DMS153 (cell line): ENCODE data around the gene GTF2IRD1.
"Not testable (repeated sequence)": the region's sequence is repeated elsewhere in the genome, so short reads cannot be mapped to it uniquely, and the experiment has no call there.

Source experiments
- DNase-seq: peaks from one replicate; lab custom pipeline; 2025; lab: John Stamatoyannopoulos, UW

GTF2IRD1 gene

DNA sequence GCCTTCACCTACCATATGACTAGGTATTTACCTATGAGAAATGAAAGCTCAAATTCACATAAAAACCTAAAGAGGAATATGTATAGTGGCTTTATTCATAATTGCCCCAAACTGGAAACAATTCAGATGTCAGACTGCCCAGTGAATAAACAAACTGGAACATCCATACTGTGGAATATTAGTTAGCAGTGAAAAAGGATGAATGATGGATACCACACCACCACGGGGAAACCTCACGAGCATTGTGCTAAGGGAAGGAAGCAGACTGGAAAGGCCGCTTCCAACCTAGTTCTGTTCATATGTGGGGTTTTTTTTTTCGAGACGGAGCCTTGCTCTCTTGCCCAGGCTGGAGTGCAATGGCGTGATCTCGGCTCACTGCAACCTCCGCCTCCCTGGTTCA lies 16.8 kb downstream of the GTF2IRD1 start:
- no peak for DNase-seq

DNA sequence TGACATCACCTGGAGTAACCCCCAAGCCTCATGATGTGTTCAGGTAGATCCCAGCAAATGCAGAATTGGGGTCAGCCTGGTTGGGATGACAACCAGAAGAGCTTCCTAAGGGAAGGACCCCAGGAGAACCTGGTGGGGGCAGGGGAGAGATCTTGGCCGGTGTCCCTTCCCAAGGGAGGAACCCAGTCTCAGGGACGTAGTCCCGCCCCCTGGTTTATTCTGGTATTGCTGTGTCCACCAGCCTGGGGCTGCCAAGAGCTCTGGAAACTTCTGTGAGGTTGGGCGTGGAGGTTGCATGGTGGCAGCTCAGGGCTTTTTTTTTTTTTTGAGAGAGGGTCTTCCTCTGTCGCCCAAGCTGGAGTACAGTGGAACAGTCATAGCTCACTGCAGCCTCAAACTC lies 19.4 kb downstream of the GTF2IRD1 start:
- no peak for DNase-seq

DNA sequence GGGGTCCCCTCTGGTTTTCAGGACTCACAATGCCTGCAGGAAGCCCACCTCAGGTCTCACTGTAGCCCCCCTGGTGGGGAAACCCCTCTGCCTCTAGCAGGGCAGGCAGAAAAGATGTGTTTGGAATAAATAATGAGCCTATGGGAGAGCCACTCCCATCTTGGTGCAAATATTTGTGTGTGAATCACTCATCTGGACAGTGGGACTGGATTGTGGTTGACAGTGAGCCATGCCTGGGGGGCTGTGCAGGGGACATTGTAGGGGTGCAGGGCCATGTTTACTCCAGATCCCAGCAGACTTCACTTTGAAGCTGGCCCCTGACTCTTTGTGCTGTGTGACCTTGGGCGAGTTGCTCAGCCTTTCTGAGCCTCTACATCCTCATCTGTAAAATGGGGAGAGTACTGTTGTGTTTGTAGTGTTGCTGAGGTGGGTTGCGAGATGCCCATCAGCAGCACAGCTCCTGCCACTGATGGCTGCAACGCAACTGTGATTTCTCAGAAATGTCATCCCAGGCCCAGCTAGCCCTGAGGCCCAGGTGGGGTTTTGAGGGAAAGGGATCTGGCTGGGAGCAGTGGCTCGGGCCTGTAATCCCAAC lies 20.7 kb downstream of the GTF2IRD1 start:
- no peak for DNase-seq

DNA sequence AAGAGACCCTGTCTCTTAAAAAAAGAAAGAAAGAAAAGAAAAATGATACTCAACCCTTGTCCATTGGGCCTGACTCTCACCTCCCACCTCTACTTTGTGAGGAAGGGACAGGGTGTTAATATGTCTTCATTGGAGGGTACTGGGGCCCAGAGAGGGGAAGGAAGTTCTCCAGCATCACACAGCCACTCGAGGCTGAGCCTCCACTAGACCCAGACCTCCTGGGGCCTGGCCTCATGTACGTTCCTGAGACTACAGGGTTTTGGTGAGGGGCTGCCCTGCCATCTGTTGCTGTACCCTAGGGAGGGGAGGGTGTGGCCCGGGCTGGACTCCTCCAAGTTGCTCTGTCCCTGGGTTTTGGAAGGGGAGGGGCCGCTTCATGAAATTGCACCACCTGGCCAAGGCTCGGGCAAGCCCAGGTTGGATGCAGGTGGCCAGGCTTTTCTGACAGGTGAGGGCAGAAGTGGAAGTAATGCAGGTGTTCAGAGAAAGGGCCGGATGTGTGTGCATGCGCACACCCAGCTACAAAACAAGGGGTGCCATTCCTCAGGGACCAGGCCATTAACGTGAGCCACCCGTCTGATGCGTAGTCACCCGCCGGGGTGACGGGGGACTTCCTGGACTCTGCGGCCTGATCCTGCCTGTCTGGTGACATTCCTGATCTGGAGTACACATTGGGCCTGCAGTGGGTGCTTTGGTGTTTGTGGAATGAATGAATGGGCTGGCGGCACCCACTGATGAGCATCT lies 21.7 kb downstream of the GTF2IRD1 start:
- peak; percentile 97 for DNase-seq

DNA sequence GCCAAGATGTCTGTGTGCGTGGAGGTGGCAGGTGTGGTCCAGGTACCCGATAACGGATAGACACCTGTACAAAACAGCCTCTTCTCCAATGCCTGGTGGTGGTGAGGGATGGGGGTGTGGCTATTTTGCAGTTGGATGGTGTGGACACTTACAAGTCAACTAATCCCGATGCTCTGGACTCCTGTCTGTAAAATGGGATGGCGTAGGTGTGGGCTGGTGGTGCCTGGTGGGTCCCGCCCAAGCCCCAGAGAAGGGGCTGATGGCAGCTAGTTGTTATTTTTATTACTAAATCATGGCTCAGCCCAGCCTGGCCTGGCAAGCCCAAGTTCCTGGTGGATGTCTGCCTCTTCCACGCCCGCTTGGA lies 22.3 kb downstream of the GTF2IRD1 start:
- DNase-seq = no peak

DNA sequence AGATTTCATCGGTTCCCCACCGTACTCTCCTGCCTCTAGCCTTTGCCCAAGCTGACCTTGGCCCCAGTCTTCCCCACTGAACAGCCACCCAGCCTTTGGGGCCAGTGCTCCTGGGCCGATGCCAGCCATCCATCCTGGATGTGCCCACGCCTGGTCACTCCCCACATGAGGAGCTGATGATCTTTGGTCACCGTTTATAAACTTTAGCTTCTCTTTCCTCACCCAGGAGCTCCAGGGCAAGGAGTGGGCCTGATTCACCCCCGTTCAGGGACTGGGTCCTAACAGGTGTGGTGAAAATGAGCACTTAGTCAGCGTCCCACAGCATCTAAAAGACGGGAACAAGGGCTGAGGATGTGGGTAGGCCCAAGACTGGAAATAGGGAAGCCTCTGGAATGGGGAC lies 22.9 kb downstream of the GTF2IRD1 start:
- no peak for DNase-seq

DNA sequence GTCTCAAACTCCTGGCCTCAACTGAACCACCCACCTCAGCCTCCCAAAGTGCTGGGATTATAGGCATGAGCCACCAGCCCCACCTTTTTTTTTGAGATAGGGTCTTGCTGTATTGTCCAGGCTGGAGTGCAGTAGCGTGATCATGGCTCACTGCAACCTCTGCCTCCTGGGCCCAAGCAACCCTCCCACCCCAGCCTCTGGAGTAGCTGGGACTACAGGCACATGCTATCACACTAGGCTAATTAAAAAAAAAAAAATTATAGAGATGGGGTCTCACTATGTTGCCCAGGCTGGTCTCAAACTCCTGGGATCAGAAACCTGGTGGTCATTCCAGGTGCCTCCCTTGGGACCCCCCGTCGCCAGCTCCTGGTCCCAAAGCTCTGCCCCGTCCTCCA lies 25.0 kb downstream of the GTF2IRD1 start:
- no peak for DNase-seq

DNA sequence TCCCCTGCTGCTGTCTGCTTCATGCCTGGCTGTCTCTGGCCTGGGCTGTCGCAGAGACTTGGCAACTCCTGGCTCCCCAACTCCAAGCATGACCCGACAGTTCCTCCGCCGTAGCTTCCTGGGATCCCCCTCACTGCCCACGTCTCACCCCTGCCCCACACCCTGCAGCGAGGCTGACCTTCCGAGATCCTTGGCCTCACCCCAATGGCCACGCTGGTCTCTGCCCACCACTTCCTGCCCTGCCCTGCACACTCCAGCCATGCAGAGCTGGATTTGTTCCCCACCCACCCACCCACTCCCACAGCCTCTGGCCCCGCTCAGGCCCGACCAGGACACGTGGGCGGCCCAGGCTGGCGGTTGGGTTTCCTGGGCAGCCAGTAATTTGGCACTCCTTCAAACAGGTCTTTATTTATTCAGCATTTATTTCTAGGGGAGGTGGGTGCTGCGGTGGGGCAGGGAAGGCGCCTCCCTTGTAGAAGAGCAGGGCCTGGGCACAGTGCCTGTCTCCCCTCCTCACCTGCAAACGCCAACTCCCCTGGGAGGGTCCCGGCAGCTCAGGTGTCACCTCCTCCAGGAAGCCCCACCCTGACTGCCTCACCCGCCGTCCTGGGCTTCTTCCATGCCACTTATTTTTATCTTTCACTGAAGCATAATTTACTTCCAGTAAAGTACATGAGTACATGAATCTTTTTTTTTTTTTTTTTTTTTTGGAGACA lies 25.5 kb downstream of the GTF2IRD1 start:
- peak; percentile 84 for DNase-seq

DNA sequence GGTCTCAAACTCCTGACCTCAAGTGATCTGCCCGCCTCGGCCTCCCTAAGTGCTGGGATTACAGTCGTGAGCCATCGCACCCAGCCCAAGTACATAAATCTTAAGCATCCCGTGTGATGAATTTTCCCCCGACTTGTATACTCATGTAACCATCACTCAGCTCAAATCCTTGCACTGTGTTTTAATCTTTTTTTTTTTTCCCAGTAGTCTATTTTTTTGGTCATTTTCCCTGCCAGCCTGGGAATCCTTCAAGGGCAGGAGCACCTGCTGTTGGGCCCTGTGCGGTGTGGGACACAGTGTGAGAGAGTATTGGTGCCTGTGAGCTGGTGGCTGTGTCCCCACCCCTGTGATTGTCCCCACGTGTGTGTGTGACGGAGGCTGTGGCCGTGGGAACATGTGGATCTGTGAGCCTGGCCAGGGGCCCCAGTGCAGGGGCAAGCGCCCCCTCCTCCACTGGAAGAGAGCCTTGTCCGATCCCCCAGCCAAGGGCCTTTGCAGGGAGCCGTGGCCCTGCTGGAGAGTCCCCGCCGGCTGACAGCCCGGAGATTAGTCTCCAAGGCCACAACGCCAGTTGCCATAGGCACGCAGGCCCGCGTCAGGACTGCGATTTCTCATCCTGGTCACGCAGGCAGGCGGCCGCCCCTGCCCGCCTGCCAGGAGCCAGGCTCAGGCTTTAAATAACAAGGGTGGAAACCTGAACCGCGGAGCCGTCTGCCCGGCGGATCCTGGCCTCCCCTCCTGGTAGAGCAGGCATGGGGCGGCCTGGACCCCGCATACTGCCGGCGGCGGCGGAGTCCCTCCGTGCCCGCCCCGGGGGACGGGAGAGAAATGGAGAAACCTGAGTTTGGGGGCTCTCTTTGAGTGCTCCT lies 26.5 kb downstream of the GTF2IRD1 start:
- DNase-seq = peak; percentile 84

DNA sequence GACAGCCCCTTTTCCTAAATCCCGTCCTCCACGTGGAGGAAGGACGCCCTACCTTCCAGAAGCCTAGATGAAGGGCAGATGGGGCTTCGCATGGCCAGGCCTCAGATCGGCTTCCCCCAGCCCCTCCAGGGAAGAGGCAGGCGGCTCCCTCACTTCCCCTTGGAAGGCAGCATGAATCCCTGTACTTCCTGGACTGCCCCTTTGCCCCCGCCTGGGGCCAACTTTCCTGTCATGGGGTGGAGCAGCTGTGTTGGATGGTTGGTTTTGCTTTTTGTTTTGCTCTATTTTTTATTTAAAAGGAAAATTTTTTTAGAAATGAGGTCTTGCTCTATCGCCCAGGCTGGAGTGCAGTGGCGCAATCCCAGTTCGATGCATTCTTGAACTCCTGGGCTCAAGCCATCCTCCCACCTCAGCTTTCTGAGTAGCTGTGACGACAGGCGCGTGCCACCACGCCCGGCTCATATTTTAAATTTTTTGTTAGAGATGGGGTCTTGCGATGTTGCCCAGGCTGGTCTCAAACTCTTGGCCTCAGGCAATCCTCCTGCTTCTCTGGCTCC lies 27.2 kb downstream of the GTF2IRD1 start:
- no peak for DNase-seq

DNA sequence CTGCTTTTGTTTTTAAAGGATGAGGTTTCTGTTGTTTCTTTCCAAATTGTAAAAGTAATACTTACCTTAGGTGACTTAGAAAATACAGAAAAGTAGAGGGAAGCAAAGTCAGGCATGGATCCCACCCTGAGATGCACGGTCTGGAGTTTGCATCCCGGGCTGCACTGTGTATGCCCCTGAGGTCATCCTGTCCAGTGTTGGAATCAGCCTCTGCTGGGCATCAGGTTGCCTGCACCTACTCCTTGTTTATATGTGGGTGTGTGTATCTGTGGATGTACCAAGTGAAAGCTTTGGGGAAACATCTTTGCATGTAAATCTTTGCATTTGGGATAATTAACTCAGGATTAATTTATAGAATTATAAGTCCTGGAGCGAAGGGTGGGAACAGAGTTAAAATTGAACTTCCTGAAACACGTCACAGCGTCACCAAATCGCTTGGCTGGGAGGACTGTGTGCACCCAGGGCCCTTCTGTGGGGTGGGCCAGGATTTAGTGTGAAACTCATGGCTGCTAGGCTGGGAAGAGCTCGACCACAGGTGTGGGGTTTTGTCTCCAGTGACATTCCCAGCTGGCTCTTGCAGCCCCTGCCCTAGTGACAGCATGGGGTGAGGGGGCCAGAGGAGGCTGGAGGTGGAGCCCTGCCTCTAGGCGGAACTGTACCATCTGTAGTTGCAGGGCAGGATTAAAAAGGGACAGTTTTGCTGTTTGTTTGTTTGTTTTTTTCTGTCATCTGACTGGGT lies 27.9 kb downstream of the GTF2IRD1 start:
- DNase-seq = no peak

DNA sequence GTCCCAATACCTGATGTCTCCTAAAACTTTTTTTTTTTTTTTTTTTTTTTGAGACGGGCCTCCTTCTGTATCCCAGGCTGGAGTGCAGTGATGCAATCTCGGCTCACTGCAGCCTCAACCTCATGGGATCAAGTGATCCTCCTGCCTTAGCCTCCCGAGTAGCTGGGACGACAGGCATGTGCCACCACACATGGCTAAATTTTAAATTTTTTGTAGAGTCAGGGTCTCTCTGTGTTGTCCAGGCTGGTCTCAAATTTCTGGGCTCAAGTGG lies 28.4 kb downstream of the GTF2IRD1 start:
- DNase-seq = no peak

DNA sequence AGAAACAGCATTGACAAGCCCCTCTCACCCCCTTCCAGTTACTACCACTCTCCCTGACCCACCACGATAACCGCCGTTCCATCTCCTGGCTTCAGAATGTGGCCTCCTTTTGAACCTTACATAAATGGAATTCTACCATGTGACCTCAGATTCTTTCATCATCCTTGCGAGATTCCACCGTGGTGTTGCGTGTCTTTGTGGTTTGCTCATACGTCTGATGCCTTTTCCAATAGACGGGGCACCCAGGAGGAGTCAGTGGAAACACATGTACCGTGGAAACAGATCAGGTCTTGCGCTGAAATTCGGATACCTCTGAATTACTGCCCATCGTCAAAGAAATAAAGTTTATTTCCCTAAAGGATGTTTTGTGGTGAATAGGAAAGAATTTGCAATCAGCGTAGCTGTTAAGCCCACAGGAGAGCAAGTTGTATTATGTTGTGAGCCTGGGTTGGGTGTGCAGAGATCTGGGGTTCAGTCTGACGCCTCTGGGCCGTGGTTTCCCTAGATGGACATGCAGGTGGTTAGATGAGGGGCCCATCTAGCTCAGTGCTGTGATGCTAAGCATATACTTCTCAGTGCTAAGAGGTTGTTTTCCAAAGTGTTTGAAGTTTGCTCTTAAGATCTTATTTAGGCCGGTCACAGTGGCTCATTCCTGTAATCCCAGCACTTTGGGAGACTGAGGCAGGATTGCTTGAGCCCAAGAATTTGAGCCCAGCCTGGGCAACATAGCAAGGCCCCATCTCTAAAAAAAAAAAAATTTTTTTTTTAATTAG lies 29.1 kb downstream of the GTF2IRD1 start:
- DNase-seq = no peak

DNA sequence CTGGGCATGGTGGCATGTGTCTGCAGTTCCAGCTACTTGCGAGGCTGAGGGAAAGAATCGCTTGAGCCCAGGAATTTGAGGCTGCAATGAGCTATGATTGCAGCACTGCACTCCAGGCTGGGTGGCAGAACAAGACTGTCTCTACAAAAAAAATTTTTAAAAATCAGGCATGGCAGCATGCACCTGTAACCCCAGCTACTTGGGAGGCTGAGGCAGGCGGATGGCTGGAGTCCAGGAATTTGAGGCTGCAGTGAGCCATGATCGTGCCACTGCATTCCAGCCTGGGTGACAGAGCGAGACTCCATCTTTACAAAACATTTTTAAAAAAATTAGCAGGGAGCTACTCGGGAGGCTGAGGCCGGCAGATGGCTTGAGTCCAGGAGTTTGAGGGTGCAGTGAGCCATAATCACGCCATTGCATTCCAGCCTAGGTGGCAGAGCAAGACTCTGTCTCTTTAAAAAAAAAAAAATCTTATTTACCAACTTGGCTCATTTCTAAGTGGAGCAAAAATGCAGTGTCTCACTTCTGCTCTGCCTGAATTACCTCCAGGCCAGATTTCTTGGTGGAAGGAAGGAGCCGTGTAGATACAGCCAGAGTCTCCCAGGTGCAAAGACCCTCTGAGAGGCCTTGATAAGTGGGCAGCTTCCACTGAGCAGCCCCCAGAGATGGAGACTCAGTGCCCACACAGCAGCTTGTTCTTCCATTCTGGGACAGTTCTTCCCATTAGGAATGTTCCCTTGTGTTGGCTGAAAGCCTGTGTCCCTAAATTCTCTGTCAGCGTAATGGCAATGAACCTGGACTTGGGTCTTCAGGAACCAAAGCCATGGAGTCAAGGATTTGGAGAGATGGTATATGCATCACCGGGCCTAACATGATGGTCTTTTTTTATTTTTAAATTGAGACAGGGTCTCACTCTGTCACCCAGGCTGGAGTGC lies 30.0 kb downstream of the GTF2IRD1 start:
- no peak for DNase-seq

DNA sequence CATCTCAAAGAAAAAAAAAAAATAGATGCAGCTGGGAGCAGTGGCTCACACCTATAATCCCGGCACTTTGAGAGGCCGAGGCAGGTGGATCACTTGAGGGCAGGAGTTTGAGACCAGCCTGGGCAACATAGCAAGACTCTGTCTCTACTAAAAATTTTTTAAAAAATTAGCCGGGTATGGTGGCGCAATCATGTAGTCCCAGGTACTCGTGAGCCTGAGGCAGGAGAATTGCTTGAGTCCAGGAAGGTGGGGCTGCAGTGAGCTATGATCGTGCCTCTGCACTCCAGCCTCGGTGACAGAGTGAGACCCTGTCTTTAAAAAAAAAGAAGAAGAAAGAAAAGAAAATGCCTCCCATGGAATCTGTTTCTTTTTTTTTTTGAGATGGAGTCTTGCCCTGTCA lies 31.9 kb downstream of the GTF2IRD1 start:
- DNase-seq = no peak

DNA sequence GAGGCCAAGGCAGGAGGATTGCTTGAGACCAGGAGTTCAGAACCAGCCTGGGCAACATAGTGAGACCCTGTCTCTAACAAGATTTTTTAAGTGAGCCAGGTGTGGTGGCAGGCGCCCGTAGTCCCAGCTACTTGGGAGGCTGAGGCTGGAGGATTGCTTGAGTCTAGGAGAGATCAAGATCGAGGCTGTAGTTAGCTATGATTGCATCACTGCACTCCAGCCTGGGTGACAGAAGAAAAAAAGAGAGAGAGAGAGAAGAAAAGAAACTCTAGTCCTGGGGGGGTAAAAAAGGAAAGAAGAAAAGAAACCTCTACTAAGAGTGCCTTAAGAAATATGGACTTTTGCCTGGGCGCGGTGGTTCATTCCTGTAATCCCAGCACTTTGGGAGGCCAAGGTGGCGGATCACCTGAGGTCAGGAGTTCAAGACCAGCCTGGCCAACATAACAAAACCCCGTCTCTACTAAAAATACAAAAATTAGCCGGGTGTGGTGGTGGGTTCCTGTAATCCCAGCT lies 34.9 kb downstream of the GTF2IRD1 start:
- DNase-seq = not testable (repeated sequence)

DNA sequence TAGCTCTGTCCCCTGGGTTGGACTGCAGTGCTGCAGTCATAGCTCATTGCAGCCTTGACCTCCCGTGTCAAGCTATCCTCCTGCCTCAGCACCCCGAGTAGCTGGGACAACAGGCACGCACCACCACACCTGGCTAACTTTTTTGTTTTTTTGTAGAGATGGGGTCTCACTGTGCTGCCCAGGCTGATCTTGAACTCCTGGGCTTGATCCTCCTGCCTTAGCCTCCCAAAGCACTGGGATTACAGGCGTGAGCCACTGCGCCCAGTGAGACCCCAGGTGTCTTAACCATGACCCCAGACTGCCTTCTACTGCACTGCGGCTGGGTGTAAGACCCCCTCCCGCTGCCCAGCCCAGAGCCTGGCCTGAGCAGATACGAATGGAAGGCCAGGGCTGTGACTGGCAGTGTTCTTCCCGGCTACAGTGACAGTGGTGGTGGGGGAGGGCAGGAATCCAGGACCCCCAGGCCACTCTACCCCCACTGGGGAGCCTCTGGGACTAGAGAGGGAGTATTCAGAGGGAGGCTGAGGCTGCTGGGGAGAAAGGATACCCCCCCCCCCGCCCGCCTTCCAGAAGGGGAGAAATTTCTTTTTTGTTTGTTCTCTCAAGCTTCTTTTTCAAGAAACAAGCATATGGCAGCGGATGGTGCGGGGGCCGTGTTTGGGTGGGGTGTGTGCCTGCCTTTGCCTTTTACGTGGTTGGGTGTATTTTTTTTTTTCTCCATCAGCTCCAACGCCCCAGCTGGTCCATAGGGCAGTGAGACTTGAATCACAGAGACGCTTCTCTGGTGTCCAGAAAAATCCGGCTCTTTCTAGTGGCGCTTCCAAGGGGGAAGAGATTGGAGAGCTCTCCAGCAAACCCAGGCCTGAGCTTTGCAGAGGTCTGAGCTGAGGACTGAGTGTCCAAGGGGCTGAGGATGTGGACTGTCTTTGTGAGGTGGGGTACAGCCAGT lies 36.6 kb downstream of the GTF2IRD1 start:
- no peak for DNase-seq

DNA sequence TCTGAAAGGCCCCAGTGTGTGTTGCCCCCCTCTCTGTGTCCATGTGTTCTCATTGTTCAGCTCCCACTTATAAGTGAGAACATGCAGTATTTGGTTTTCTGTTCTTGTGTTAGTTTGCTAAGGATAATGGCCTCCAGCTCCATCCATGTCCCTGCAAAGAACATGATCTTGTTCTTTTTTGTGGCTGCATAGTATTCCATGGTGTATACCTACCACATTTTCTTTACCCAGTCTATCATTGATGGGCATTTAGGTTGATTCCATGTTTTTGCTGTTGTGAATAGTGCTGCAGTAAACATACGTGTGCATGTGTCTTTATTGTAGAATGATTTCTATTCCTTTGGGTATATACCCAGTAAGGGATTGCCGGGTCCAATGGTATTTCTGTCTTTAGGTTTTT lies 37.8 kb downstream of the GTF2IRD1 start:
- DNase-seq = not testable (repeated sequence)
